ENCODE data around the gene ZBTB3. TPM values are rescaled to one million over a fixed set of nuclear protein-coding genes. Genes with fewer than 3 reads are reported as not detected.
"Not testable (repeated sequence)": the region's sequence is repeated elsewhere in the genome, so short reads cannot be mapped to it uniquely, and the experiment has no call there.

ZBTB3 gene
- total RNA-seq, 1 experiment from 2014 or later, result 9.7 TPM

DNA sequence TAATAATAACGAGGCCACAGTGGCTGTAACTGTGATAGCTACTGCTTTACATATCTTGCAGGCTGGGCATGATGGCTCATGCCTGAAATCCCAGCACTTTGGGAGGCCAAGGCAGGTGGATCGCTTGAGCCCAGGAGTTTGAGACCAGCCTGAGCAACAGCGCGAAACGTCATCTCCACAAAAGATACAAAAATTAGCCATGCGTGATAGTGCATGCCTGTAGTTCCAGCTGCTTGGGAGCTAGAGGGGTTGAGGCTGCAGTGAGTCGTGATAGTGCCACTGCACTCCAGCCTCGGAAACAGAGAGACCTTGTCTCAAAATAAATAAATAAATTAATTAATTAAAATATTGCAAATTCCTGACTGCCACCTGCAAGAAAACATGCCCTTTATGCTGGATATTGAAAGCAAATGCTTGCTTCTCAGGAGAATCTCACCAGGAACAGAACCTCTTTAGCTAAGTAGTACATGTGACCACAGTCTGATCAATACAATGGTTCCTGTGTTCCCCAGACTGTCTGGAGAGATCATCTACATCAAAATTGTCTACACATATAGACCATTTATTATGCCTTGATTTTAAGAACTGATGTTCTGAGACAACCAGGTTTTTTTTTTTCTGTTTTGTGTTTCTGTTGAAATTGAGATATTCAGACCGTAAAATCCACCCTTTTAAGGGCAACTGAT is 6.3 kb downstream of the ZBTB3 start:
- Mint-ChIP-seq H3K36me3 (ENCODE audit: insufficient read depth, unreplicated experiment) (peaks cover 6% of the 10 kb centered on the region), H3K4me3 (ENCODE audit: low read depth, unreplicated experiment) (no peak overlapping the region), H3K27me3 (ENCODE audit: unreplicated experiment) (no peaks in the 10 kb centered on the region), H3K27ac (ENCODE audit: unreplicated experiment) (no peak overlapping the region), H3K9me3 (ENCODE audit: low read depth, unreplicated experiment) (no peaks in the 10 kb centered on the region), H3K4me1 (ENCODE audit: low read depth, unreplicated experiment) (no peaks in the 10 kb centered on the region)
- TF ChIP-seq, protein P1, sequence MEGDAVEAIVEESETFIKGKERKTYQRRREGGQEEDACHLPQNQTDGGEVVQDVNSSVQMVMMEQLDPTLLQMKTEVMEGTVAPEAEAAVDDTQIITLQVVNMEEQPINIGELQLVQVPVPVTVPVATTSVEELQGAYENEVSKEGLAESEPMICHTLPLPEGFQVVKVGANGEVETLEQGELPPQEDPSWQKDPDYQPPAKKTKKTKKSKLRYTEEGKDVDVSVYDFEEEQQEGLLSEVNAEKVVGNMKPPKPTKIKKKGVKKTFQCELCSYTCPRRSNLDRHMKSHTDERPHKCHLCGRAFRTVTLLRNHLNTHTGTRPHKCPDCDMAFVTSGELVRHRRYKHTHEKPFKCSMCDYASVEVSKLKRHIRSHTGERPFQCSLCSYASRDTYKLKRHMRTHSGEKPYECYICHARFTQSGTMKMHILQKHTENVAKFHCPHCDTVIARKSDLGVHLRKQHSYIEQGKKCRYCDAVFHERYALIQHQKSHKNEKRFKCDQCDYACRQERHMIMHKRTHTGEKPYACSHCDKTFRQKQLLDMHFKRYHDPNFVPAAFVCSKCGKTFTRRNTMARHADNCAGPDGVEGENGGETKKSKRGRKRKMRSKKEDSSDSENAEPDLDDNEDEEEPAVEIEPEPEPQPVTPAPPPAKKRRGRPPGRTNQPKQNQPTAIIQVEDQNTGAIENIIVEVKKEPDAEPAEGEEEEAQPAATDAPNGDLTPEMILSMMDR (IDR thresholded peaks at IDR 0.05; ENCODE audit: unreplicated experiment), result no peak
- DNase-seq, result no peak
- CTCF ChIA-PET, result no interaction called here
- intact Hi-C loops (cut with micrococcal nuclease; ENCODE audit: unreplicated experiment), result no loop called here
- no TSS peak for BruUV-seq (replicated peaks)

DNA sequence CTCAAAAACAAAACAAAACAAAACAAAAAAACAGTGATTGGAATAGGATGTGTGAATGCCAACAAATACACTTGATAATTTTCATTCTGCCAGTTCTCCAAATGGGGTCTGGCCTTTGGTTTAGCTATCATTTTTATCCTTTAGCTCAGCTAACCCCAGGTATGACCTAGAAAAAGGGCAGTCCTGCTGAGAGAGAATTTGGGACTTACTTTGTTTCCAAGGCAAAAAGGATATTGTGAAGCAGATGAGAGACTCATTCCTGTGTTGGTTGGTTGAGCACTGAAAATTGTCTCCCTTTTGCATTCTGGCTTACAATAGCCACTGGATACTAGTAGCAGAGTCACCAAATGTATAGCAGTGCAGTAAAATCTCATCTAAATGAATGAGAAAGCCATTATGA is 16.8 kb downstream of the ZBTB3 start:
- Mint-ChIP-seq H3K27ac (ENCODE audit: unreplicated experiment) (no peak overlapping the region), H3K9me3 (ENCODE audit: low read depth, unreplicated experiment) (no peaks in the 10 kb centered on the region), H3K4me3 (ENCODE audit: low read depth, unreplicated experiment) (no peak overlapping the region), H3K4me1 (ENCODE audit: low read depth, unreplicated experiment) (no peaks in the 10 kb centered on the region), H3K27me3 (ENCODE audit: unreplicated experiment) (no peaks in the 10 kb centered on the region), H3K36me3 (ENCODE audit: insufficient read depth, unreplicated experiment) (peaks cover 59% of the 10 kb centered on the region)
- CTCF ChIA-PET, result interaction anchor here (0.7 kb wide), 1 partner anchor 190 kb away, joined by 3 read pairs; the partner anchor contains the start of gene AHNAK
- intact Hi-C loops (cut with micrococcal nuclease; ENCODE audit: unreplicated experiment), result no loop called here
- BruUV-seq (replicated peaks), result no TSS peak
- TF ChIP-seq, protein P1 (IDR thresholded peaks at IDR 0.05; ENCODE audit: unreplicated experiment), result no peak
- DNase-seq, result no peak

DNA sequence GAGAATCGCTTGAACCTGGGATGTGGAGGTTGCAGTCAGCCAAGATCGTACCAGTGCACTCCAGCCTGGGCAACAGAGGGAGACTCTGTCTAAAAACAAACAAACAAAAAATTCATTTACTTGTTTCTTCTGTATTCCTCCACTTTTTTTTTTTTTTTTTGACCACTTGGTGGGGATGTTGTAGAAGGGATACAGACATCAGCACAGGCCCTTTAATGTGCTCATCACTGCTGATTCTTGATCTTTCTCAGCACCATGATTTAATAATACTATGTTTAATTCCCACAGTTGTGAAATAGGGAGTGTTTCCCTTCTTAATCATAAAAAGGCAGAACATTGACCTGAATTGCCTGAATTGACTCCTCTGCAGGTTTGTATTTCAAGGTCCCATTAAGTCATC is 21.1 kb downstream of the ZBTB3 start:
- no peak overlapping the region for H3K4me3 Mint-ChIP-seq (ENCODE audit: low read depth, unreplicated experiment)
- CTCF ChIA-PET, result no interaction called here
- no peaks in the 10 kb centered on the region for H3K9me3 Mint-ChIP-seq (ENCODE audit: low read depth, unreplicated experiment)
- intact Hi-C loops (cut with micrococcal nuclease; ENCODE audit: unreplicated experiment), result no loop called here
- H3K36me3 Mint-ChIP-seq (ENCODE audit: insufficient read depth, unreplicated experiment), result peaks cover 42% of the 10 kb centered on the region
- H3K4me1 Mint-ChIP-seq (ENCODE audit: low read depth, unreplicated experiment), result no peaks in the 10 kb centered on the region
- no peaks in the 10 kb centered on the region for H3K27me3 Mint-ChIP-seq (ENCODE audit: unreplicated experiment)
- no TSS peak for BruUV-seq (replicated peaks)
- H3K27ac Mint-ChIP-seq (ENCODE audit: unreplicated experiment), result no peak overlapping the region
- no peak for DNase-seq
- TF ChIP-seq, protein P1 (IDR thresholded peaks at IDR 0.05; ENCODE audit: unreplicated experiment), result no peak

DNA sequence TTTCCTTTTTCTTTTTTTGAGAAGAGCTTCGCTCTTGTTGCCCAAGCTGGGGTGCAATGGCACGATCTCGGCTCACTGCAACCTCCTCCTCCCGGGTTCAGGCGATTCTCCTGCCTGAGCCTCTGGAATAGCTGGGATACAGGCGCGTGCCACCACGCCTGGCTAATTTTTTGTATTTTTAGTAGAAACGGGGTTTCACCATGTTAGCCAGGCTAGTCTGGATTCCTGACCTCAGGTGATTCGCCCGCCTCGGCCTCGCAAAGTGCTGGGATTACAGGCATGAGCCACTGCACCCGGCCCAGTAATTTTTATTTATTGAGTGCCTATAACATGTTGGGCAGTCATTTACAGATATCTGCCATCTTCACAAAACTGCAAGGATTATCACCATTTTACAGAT is 23.9 kb downstream of the ZBTB3 start:
- H3K4me1 Mint-ChIP-seq (ENCODE audit: low read depth, unreplicated experiment); H3K27ac Mint-ChIP-seq (ENCODE audit: unreplicated experiment); DNase-seq; H3K27me3 Mint-ChIP-seq (ENCODE audit: unreplicated experiment); BruUV-seq (replicated peaks); intact Hi-C loops (cut with micrococcal nuclease; ENCODE audit: unreplicated experiment); H3K9me3 Mint-ChIP-seq (ENCODE audit: low read depth, unreplicated experiment); CTCF ChIA-PET: not testable (repeated sequence)
- H3K36me3 Mint-ChIP-seq (ENCODE audit: insufficient read depth, unreplicated experiment), result peaks cover 54% of the 10 kb centered on the region
- H3K4me3 Mint-ChIP-seq (ENCODE audit: low read depth, unreplicated experiment), result peak overlapping the region; percentile 89
